NCI-H1417 (cell line): ENCODE measurements around the gene AFMID.
"Not testable (repeated sequence)": the region's sequence is repeated elsewhere in the genome, so short reads cannot be mapped to it uniquely, and the experiment has no call there.

Experiments used
- DNase-seq, 3 experiments: peaks; one replicate each; lab custom pipeline; 2025; lab: John Stamatoyannopoulos, UW

Gene AFMID

DNA sequence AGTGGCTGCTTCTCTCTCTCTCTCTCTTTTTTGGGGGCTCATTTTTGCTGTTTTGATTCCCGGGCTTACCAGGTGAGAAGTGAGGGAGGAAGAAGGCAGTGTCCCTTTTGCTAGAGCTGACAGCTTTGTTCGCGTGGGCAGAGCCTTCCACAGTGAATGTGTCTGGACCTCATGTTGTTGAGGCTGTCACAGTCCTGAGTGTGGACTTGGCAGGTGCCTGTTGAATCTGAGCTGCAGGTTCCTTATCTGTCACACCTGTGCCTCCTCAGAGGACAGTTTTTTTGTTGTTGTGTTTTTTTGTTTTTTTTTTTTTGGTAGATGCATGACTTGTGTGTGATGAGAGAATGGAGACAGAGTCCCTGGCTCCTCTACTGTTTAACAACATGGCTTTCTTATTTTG, 36.6 kb downstream of the AFMID start:
- no peak for DNase-seq

DNA sequence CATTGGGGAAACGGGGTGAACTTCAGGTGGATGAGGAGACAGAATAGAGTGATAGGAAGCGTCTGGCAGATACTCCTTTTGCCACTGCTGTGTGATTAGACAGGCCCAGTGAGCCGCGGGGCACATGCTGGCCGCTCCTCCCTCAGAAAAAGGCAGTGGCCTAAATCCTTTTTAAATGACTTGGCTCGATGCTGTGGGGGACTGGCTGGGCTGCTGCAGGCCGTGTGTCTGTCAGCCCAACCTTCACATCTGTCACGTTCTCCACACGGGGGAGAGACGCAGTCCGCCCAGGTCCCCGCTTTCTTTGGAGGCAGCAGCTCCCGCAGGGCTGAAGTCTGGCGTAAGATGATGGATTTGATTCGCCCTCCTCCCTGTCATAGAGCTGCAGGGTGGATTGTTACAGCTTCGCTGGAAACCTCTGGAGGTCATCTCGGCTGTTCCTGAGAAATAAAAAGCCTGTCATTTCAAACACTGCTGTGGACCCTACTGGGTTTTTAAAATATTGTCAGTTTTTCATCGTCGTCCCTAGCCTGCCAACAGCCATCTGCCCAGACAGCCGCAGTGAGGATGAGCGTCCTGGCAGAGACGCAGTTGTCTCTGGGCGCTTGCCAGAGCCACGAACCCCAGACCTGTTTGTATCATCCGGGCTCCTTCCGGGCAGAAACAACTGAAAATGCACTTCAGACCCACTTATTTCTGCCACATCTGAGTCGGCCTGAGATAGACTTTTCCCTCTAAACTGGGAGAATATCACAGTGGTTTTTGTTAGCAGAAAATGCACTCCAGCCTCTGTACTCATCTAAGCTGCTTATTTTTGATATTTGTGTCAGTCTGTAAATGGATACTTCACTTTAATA, 37.3 kb downstream of the AFMID start:
- DNase-seq: no peak

DNA sequence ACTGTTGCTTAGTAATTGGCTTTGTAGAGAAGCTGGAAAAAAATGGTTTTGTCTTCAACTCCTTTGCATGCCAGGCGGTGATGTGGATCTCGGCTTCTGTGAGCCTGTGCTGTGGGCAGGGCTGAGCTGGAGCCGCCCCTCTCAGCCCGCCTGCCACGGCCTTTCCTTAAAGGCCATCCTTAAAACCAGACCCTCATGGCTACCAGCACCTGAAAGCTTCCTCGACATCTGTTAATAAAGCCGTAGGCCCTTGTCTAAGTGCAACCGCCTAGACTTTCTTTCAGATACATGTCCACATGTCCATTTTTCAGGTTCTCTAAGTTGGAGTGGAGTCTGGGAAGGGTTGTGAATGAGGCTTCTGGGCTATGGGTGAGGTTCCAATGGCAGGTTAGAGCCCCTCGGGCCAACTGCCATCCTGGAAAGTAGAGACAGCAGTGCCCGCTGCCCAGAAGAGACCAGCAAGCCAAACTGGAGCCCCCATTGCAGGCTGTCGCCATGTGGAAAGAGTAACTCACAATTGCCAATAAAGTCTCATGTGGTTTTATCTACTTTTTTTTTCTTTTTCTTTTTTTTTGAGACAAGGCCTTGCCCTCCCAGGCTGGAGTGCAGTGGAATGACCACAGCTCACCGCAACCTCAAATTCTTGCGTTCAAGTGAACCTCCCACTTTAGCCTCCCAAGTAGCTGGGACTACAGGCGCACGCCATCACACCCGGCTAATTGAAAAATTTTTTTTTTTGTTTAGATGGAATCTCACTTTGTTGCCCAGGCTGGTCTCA, 38.1 kb downstream of the AFMID start:
- no peak for DNase-seq

DNA sequence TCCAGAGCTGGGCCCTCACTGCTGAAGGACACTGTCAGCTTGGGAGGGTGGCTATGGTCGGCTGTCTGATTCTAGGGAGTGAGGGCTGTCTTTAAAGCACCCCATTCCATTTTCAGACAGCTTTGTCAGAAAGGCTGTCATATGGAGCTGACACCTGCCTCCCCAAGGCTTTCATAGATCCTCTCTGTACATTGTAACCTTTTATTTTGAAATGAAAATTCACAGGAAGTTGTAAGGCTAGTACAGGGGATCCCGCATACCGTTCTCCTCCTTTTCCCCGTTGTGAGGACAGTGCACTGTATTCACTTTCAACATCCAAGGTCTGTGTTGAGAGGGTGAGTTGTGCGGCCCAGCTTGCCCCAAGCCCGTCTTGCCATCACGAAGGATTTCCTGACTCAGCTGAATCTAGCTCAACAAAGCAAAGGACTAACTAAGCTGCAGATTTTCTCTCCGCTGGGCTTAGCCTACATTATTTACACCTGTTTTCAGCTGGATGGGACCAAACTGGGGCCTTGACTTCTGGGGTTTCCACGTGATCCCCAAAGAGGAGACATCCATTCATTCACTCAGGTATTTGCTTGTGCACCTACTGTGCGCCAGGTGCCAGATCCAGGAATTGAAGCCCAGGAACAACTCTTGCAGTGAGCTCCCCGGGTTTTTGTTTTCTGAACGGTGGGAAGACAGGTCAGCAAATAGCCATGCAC, 39.0 kb downstream of the AFMID start:
- DNase-seq: no peak

DNA sequence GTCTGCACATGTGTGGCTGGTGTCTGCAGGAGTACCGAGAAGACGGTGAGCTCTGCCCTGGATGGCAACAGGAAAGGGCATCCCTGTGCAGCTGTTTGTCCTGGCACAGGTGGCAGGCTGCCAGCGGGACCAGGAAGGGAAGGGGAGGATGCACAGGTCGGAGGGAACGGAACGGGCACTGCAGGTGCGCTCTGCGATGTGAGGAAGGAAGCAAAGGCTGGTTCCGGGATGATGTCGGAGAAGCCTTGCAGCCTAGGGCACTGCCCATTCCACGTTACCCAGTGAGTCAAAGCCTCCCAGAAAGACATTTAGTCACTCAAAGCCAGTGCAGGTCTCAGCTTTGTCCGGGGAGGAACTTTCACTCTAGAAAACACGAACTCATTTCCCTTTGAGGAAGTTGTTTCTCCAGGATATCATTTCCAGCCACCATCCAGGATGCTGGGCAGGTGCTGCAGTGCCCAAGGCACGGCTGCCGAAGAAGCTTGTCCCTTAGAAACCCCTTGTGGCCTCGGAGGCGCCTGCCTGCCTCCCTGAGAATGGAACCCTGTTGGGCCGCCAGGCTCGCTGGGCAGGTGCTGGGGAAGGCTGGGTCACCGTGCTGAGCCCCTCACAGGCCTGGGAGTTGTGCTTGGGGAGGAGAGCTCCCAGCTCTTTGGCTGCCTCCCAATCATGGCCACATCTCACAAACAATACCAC, 39.7 kb downstream of the AFMID start:
- no peak for DNase-seq

DNA sequence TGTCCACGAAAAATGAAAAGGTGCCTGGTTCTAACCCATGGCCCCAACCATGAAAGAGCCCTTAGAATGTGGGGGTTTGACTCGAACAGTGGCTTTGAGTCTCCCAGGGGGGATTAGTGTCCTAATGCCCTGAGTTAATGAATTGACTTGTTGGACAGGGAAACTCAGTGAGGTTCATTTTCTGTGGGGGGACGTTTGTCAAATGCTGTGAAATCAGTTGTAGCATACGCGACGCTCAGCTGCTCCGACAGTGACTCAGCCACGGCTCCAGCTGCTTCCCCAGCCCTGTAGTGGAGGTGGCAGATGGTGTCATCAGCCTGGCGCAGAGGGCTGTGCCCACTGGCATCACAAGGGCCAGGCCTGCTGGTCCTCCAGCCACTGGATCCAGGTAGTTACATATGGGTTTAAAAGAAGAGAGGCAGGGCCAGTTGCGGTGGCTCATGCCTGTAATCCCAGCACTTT, 40.3 kb downstream of the AFMID start:
- no peak for DNase-seq

DNA sequence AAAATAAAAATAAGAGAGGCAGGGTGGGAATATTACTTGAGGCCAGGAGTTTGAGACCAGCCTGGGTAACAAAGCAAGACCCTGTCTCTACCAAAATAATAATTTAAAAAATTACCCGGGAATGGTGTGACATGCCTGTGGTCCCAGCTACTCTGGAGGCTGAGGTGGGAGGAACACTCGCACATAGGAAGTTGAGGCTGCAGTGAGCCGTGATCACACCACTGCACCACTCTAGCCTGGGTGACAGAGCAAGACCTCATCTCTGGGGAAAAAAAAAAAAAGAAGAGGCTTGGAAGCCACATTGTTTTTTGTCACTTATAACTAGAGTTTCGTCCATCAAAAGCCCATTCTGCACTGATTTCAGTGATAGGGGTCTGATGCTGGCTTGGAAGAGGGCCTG, 41.0 kb downstream of the AFMID start:
- no peak for DNase-seq

DNA sequence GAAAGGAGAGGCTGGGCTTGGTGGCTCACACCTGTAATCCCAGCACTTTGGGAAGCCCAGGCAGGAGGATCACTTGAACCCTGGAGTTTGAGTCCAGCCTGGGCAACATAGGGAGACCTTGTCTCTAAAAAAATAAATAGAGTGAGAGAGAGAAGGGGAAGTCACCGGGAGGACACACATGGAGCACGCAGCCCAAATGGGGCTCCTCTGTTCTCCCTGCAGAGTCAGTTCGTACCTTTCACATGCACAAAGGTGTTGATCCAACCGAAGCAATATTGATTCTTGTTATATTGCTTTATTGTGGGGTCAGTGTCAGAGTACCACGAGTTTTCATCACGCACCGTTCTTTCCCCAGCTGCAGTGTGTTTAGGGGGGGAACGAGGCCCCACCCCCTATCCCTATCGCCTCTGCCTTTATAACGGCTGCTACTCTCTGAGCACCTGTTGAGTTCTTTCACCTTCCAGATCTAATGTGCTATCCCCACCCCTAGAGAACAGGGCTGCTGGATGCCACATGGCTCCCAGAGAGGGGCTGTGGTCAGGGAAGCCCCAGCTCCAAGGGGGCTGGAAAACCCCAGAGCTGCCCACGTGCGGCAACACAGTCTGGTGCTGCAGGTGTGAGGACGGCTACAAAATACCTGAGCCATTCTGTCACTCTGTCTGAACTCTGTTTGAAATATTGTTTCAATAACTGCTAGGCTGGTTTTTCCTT, 43.2 kb downstream of the AFMID start:
- DNase-seq: no peak

DNA sequence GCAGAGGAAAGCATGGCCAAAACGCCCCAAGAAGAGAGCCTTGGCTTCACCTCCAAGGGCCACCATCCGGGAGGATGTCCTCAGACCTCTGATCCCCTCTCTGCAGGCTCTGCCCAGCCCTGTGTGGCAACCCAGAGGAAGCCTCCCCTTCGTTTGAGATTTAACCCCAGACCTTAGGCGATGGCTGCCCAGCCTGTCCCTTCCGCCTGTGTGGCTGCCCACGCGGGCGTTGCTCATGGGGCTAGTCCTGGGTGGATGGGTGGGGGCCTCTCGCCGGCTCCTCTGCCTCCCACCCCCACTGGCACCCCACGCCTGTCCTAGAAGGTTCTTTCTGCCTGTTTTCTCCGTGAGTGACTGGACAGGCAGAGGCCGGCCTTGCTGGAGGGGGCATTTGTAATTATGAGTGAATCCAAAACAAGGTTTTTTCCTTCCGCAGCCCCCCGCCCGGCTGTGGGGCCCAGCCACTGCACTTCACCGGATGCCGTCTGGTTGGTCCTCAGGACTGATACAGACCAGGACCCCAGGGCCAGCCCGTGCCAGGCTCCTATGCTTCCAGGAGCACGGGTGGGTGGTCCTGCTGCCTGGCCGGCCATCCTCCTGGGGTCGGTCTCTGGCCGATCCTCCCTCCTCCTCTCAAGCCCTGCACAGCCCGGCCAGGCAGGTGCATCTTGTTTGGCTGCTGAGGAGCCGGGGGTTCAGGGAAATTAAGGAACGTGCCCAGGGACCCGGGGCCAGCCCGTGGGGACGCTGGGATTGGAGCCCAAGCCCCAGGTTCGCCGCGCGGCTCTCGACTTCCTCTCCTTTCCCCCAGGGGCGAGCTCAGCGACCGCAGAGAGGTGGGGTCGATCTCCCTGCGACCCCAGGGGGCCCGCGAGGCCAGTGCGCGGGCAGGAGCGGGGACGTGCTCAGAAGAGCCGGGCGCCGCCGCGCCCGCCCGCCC, 44.1 kb downstream of the AFMID start, which contains the start of gene TMEM235:
Gene TMEM235 (plus strand): TSS at position 636 of the 940 bp plus-strand sequence. CDS start 393 bp downstream, outside the sequence.
- no peak for DNase-seq

DNA sequence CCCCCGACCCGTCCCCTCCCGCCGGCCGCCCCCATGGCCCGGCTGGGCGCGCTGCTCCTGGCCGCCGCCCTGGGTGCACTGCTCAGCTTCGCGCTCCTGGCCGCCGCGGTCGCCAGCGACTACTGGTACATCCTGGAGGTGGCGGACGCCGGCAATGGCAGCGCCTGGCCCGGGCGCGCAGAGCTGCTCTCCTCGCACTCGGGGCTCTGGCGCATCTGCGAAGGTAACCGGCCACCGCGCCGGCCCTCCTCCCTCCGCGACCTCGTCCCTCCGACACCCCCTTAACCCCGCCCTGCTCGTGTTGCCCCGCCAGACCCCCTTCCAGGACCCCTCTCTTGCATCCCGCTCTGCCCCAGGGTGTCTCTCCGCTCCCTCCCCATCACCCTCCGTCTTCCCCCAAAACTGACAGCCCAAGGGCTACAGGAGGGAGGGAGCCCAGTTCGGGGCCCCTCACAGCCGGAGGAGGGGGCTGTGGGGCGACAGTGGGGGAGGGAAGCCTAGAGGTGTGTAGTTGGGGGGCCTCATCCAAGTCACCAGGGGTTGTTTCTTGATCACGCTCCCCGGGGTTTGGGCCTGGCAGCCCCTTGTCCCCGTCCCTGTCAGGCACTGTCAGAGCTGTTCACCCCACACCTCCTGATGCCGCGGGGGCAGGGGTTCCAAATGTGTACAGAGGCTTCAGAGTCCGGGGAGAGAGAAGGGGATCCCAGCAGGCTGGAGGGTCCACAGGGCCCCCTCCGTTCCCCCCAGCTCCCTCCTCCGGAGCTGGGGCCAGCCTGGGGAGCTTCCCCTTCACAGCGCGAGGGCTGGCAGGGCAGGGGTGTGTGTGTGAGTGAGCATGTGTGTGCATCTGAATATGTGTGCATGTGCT, 45.1 kb downstream of the AFMID start:
- no peak for DNase-seq

DNA sequence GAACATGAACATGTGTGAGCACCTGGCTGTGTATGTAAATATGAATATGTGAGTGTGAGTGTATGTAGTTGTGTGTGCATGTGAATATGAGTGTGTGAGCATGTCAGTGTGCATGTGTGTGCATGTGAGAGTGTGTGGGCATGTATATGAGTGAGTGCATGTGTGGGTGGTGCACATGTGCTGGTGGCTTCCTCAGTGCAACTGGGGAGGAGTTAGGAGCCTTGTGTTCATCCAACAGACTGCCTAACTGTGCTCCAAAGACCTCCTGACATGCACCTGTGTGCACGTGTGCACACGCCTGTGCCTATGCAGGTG, 45.7 kb downstream of the AFMID start:
- DNase-seq: no peak

DNA sequence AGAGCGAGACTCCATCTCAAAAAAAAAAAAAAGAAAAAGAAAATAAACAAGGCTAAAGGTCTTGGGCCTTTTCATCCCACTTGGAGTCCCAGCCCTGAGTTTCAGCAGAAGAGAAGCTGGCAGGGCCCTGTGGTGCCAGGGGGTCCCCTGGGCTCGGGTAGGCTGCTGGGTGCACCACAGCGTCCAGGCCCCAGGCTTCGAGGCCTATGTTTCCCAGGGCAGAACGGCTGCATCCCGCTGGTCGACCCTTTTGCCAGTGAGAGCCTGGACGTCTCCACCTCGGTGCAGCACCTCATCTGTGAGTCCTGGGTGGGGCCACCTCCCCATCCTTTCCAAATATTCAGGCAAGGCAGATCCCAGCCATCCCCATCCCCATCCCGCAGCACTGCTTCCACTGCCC, 46.5 kb downstream of the AFMID start:
- DNase-seq: no peak

DNA sequence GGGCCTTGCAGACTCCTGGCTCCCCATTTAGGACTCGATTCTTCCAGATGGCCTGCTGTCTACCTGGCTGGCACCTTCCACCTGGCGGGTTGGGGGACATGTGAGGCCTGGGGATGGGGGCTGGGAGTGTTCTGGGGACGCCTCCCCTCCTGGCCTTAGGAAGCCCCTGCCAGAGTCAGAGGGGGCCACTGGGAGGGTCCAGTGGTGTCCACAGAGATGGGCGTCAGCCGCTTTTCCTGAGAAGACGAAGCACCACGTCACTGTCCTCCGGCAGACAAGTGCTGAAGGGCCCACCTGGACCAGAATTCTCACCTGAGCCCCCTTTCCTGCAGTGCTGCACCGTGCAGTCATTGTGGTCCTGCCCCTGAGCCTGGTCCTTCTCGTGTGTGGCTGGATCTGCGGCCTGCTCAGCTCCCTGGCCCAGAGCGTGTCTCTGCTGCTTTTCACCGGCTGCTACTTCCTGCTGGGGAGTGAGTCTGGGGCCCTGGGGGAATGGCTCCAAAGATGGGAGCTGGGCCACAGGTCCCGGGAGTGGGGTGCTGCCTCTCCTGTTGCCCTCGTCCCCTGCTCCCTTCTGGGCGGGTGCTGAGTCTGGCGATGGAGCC, 47.2 kb downstream of the AFMID start:
- no peak for DNase-seq

DNA sequence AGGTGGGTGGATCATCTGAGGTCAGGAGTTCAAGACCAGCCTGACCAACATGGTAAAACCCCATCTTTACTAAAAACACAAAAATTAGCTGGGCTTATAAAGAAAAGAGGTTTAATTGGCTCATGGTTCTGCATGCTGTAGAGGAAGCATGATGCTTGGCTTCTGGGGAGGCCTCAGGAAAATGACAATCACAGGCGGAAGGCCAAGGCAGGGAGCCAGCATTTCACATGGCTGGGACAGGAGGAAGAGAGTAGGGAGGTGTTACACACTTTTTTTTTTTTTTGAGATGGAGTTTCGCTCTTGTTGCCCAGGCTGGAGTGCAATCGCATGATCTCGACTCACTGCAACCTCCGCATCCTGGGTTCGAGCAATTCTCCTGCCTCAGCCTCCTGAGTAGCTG, 47.9 kb downstream of the AFMID start:
- DNase-seq: not testable (repeated sequence)

DNA sequence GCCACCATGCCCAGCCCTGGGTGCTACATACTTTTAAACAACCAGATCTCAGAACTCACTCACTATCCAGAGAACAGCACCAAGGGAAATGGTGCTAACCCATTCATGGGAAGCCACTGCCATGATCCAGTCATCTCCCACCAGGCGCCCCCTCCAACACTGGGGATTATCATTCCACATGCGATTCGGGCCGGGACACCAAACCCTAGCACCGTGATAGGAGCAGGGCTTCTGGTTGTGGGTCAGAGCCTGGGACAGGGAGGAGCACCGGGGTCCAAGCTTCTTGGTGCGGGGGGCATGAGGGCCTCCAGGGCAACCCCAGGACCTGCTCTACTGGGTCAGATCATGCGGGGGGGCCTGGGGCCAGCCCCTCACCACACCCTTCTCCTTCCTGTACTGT, 48.7 kb downstream of the AFMID start:
- DNase-seq: no peak

DNA sequence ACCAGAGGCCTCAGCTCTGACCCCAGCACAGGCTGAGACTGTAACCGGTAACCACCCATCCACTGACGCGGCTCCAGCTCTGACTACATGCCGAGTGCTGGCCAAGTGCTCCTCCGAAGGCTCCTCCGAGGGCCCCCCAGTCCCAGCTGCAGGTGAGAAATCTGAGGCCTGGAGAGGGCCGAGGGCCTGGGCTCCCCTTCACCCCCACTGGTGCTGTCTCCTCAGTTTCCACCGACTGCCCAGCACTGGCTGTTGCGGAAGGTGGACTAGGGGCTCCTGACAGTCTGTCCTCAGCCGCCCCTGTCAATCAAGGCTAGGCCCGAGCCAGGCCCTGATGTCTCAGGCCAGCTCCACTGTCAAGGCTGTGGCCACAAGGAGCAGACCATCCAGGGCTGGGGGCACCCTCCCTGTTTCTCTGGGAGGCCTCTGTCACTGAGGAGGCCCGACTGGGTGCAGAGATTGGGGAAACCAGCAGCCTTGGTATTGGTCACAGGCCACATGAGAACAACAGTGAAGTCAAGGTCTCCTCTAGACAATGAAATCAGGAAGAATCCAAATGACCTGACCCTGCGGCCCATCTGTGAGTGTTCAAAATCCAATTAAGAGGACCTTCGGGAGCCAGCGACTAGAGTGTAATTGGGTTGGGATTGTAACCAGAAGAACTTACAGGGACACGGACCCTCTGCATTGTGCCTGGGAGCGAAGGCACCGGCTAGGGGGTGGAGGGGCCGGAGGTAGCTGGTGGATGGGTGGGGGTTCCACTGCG, 49.4 kb downstream of the AFMID start:
- no peak for DNase-seq

DNA sequence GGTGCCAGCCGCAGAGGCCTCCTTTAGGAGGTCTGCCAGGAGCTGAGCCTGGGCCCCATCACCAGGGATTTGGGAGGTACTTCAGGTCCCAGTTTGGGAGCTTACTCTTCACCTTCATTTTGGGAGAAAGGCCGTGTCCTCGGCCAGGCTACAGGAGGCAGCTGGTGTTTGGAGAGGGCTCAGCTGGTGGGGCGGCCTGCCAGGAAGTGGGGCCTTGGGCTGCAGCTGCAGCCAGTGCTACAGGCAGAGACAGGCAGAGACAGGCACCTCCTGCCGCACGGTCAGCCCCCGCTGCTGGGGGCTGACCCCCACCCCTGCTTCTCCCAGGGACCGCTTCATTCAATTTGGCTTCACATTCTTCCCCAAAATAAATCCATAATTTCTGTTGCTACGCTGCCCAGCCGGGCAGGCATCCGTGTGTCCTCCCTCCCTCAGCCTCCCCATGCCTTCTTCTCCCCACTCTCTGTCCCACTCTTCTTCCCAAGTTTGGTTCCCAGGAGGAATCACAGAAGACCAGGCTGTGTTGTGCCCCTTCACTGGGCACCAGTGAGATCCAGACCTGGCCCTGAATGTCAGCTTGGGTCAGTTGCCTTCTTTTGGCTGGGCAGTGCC, 50.3 kb downstream of the AFMID start:
- DNase-seq: no peak
